KMS-11 (cell line): Measurements from ENCODE around the gene GCSAM.

Experiments
- H2AFZ ChIP-seq: fragments of 200-600 bp; sonication (generic); 2 replicates; pipeline ENCODE4 v1.6.1; 2016; ENCODE audit warnings: antibody characterized with exemption, mixed run types, low read depth
- H3K27ac ChIP-seq: fragments of 200-600 bp; sonication (generic); 2 replicates; pipeline ENCODE4 v1.6.1; 2016; ENCODE audit warnings: mild to moderate bottlenecking, mixed run types
- H3K27me3 ChIP-seq: fragments of 200-600 bp; sonication (generic); 2 replicates; pipeline ENCODE4 v1.6.1; 2017; ENCODE audit warnings: mild to moderate bottlenecking, low read depth, mixed run types, moderate library complexity; ENCODE audit not compliant: insufficient read depth
- H3K36me3 ChIP-seq: fragments of 200-600 bp; sonication (generic); 2 replicates; pipeline ENCODE4 v1.6.1; 2017; ENCODE audit warnings: mild to moderate bottlenecking, mixed run types; ENCODE audit not compliant: insufficient read depth
- H3K4me1 ChIP-seq: fragments of 200-600 bp; sonication (generic); 2 replicates; pipeline ENCODE4 v1.6.1; 2016; ENCODE audit warnings: mild to moderate bottlenecking, low read depth, mixed run types; ENCODE audit not compliant: poor library complexity, severe bottlenecking
- H3K4me2 ChIP-seq: fragments of 200-600 bp; sonication (generic); 2 replicates; pipeline ENCODE4 v1.7.0; 2016; ENCODE audit warnings: mild to moderate bottlenecking, mixed run types
- H3K4me3 ChIP-seq: fragments of 200-600 bp; sonication (generic); IDR thresholded peaks from 2 replicates; pipeline ENCODE4 v1.6.1; 2017; ENCODE audit warnings: low read depth, low read length, mixed read lengths; ENCODE audit not compliant: insufficient read depth
- H3K79me2 ChIP-seq: fragments of 200-600 bp; sonication (generic); 2 replicates; pipeline ENCODE4 v1.6.1; 2016; ENCODE audit warnings: low read depth, mixed run types; ENCODE audit not compliant: insufficient read depth
- H3K9ac ChIP-seq: fragments of 200-600 bp; sonication (generic); 2 replicates; pipeline ENCODE4 v1.6.1; 2016; ENCODE audit warnings: mild to moderate bottlenecking, mixed run types
- H4K20me1 ChIP-seq: fragments of 200-600 bp; sonication (generic); 2 replicates; pipeline ENCODE4 v1.6.1; 2016; ENCODE audit warnings: mild to moderate bottlenecking, mixed run types; ENCODE audit not compliant: insufficient read depth
- TF ChIP-seq, protein P1 (sequence below): fragments of 200-600 bp; sonication (generic); conservative IDR thresholded peaks from 2 replicates; pipeline ENCODE4 v1.6.1; 2017; ENCODE audit warnings: low read depth, mild to moderate bottlenecking, antibody characterized with exemption, low read length, moderate library complexity, mixed read lengths

GCSAM gene

DNA sequence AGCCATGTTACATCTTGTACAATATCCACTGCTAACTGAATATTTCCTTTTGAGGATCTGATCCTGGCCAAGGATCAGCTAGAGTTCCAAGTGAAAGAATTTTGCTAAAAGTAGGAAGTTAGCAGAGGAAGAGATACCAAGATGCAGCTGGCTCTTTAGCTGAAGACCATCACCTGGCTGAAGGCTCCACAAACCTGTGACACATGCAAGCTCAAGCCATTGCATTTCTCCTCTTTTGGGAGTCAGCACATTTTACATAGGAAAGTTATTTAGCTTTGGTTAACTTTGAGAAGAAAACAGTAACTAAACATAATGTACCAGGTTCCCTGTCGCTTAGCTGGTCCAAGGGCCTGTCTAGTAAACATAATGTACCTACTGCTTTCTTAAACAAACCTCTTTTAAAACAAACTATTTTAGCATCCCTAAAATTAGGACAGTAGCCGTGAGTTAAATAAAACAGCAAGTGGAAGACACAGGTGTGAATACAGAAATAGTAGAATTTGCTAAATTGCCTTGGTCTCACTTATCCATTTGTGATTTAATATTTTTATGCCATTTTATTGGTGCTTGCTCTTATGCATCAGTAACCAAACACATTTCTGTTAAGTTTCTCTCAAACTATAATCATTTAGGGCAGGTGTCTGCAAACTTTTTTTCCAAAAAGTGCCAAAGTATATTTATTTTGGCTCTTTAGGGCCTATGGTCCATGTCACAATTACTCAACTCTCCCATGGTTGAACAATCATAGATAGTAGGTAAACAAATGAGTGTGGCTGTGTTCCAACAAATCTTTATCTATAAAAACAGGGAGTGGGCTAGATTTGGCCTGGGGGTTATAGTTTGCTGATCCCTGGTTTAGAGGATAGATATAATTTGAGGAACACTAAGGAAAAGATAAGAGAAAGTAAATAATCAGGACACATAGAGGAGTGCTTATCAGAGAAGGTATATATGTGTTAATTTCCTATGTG, 11.2 kb downstream of the GCSAM start:
- H3K79me2 ChIP-seq, result no peaks in the 10 kb centered on the region
- no peaks in the 10 kb centered on the region for H4K20me1 ChIP-seq
- H3K4me1 ChIP-seq, result no peaks in the 10 kb centered on the region
- no peaks in the 10 kb centered on the region for H3K27me3 ChIP-seq
- H3K9ac ChIP-seq, result no peak overlapping the region
- no peak overlapping the region for H2AFZ ChIP-seq
- TF ChIP-seq, protein P1, sequence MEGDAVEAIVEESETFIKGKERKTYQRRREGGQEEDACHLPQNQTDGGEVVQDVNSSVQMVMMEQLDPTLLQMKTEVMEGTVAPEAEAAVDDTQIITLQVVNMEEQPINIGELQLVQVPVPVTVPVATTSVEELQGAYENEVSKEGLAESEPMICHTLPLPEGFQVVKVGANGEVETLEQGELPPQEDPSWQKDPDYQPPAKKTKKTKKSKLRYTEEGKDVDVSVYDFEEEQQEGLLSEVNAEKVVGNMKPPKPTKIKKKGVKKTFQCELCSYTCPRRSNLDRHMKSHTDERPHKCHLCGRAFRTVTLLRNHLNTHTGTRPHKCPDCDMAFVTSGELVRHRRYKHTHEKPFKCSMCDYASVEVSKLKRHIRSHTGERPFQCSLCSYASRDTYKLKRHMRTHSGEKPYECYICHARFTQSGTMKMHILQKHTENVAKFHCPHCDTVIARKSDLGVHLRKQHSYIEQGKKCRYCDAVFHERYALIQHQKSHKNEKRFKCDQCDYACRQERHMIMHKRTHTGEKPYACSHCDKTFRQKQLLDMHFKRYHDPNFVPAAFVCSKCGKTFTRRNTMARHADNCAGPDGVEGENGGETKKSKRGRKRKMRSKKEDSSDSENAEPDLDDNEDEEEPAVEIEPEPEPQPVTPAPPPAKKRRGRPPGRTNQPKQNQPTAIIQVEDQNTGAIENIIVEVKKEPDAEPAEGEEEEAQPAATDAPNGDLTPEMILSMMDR, result no peak
- H3K4me2 ChIP-seq, result no peak overlapping the region
- no peak overlapping the region for H3K27ac ChIP-seq
- no peak overlapping the region for H3K4me3 ChIP-seq
- no peaks in the 10 kb centered on the region for H3K36me3 ChIP-seq

DNA sequence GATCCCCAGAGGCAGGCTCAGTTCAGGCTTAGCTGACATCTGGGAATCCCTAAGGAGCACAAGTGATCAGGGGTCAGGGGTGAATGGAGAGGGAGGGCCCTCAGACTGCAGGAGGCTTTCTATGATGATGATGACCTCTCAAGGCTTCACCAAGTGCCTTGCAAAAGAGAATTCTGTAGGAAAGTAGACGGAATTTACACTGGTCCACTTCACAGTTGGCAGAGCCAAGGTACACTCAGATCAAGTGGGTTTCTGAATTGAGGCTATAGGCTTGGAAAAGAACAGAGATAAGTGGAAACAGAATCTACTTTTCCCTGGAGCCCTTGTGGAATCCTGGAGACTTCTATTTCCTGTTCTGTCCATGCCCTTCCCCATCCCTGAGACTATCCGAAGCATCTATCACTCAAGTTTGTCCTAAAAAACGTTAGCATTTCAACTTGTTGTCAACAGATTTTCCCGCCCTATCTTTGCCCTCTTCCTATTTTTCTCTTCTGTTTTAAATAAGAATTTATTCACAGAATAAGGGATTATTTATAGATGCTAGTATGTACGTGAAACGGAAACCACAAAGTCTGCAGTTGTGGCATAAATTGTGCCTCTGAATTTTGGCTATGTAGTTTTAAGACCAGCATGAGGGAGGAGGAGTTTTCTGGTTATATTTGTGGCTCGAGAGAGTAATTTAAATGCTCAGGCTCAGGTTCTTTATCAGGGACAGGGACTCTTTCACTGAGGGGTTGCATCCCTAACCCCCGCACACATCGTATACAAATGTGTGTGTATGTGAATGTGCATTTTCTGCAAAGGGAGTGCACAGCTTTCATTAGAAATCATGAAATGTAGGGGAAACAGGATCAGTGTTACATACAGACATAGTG, 12.8 kb downstream of the GCSAM start:
- H3K27ac ChIP-seq, result no peak overlapping the region
- no peak overlapping the region for H2AFZ ChIP-seq
- H3K27me3 ChIP-seq, result no peaks in the 10 kb centered on the region
- no peak overlapping the region for H3K4me2 ChIP-seq
- no peak overlapping the region for H3K9ac ChIP-seq
- H3K79me2 ChIP-seq, result no peaks in the 10 kb centered on the region
- H3K4me3 ChIP-seq, result no peak overlapping the region
- no peaks in the 10 kb centered on the region for H3K4me1 ChIP-seq
- H3K36me3 ChIP-seq, result no peaks in the 10 kb centered on the region
- no peaks in the 10 kb centered on the region for H4K20me1 ChIP-seq
- TF ChIP-seq, protein P1, result no peak

DNA sequence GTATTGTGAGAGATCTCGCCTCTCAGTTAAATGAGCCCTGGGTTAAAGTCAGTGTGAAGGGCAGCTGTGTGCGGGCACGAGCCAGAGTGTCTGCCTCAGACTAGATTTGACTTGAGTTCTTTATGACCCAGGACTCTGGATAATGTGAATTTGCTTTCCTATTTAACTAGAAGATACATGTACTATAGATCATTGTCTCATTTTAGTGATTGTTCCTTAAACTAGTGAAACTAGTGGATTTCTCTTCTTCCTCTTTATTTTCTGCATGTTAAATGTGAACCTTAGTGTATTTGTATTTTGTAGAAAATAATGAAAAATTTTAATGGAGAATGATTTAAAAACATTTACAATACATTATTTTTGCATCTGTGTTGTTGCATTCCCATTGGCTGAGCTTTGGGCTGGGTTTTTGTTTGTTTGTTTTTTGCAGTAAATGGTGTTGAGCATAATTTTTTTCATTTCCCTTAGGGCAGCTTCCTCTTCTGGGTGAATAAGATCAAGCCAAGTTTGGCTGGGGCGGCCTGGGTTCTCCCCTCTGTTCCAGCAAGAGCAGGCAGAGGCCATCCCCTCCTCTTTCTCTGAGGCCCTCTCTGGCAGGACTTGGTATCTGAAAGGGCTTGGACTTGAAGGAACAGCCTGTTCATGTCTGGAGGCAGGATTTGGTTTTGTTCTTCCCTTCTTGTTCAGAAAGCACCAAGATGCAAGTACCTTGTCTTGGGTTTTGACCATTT, 15.0 kb downstream of the GCSAM start:
- TF ChIP-seq, protein P1, result no peak
- Histone ChIP-seq H3K27me3 (no peaks in the 10 kb centered on the region), H3K27ac (no peak overlapping the region), H2AFZ (no peak overlapping the region), H3K4me3 (no peak overlapping the region), H4K20me1 (no peaks in the 10 kb centered on the region), H3K4me1 (peaks cover 6% of the 10 kb centered on the region), H3K4me2 (no peak overlapping the region), H3K9ac (no peak overlapping the region), H3K79me2 (no peaks in the 10 kb centered on the region), H3K36me3 (no peaks in the 10 kb centered on the region)

DNA sequence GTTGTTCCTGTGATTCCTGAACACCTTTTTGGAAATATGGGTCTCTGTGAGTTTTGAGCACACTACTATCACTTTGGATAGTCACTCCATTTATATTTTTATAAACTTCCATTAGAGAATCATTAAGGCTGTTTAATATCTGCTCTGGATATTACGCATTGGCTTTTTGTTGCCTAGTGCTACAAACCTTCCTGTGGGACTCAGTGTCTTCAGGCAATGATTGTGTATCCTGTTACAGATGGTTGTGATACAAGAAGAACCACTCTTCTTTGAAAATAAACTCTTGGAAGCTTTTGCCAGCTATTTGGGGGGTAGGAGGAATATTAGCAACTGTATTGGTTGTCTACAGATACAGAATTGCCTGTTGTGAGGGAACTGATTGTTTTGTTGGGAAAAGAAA, 15.6 kb downstream of the GCSAM start:
- Histone ChIP-seq H4K20me1 (no peaks in the 10 kb centered on the region), H3K4me2 (no peak overlapping the region), H3K36me3 (no peaks in the 10 kb centered on the region), H3K4me3 (no peak overlapping the region), H2AFZ (no peak overlapping the region), H3K79me2 (no peaks in the 10 kb centered on the region), H3K27me3 (no peaks in the 10 kb centered on the region), H3K9ac (no peak overlapping the region), H3K27ac (no peak overlapping the region), H3K4me1 (peaks cover 6% of the 10 kb centered on the region)
- TF ChIP-seq, protein P1, result no peak
